GM21723 (cell line): ENCODE results near the gene LDLRAD3.

Source experiments
- ATAC-seq: cut with Tn5 transposase; IDR thresholded peaks from one replicate; pipeline ENCODE4 v1.9.1; 2021; ENCODE audit warnings: mild to moderate bottlenecking, moderate library complexity; ENCODE audit not compliant: unreplicated experiment

The LDLRAD3 gene

GRCh38 chr11:35927104-35927503 is 16.8 kb upstream of the LDLRAD3 start:
- no peak for ATAC-seq

- no peak for ATAC-seq
Observed at GRCh38 chr11:35927682-35928081, 16.2 kb upstream of the LDLRAD3 start.

GRCh38 chr11:35928688-35929395 is 15.0 kb upstream of the LDLRAD3 start:
- ATAC-seq: no peak

- ATAC-seq: no peak
Observed at GRCh38 chr11:35930466-35930865, 13.4 kb upstream of the LDLRAD3 start.

- ATAC-seq: no peak
Observed at GRCh38 chr11:35932121-35932520, 11.7 kb upstream of the LDLRAD3 start.

DNA sequence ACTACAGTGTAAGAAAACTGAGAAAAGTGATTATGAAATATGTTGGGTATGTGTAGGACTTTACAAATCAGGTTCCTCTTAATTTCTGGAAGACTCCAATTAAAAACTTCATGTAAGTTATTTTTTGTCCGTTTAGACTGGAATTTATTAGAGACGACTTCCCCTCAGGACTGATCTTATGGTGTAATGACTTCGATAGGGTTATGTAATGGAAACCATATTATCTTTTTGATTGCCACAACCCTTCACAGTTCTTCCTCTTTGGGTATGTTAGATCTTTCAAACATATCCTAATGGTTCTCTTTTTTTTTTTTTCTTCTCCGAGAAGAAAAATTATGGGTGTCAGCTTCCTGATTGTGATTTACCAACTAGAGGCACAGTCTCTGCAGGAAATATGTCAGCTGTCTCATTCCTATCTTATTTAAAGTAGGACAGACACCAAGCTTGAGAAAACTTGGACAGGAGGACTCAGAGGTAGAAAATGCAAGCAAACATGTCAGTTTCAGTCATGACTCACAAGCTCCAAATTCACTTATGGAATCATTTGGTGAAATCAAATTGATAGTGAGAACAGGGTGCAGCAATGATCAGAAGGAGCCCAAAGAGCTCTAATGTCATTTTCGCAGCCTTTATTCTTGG is 11.1 kb upstream of the LDLRAD3 start:
- ATAC-seq: no peak

- no peak for ATAC-seq
Observed at GRCh38 chr11:35933320-35933871, 10.5 kb upstream of the LDLRAD3 start.

DNA sequence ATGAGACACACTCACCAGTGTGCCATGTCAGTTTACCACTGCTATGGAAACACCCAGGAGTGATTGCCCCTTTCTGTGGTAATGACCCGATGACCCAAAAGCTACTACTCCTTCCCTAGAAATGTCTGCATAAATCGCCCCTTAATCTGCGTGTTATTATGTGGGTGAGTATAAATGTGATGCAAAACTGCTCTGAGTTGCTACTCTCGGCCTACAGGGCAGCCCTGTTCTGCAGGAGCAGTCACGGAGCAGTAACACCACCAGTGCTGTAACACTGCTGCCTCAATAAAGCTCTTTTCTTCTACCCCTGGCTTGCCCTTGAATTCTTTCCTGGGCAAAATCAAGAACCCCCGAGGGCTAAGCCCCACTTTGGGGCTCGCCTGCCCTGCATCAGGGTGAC is 9.6 kb upstream of the LDLRAD3 start:
- ATAC-seq: no peak

GRCh38 chr11:35934981-35935380 is 8.9 kb upstream of the LDLRAD3 start:
- ATAC-seq: no peak

- no peak for ATAC-seq
Observed at GRCh38 chr11:35935390-35935789, 8.5 kb upstream of the LDLRAD3 start.

DNA sequence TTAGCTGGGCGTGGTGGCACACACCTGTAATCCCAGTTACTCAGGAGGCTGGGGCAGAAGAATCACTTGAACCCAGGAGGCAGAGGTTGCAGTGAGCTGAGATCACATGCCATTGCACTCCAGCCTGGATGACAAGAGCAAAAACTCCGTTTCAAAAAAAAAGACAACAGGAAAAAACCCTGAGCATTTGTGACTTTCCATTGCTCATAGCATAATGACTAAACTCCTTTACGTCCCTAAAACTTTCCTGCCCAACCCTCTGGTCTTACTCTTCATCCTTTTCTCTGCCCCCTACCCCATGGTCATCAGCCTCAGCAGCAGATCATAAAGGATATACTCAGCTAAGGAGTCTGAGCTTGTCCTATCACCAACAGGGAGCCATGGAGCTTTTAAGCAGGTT is 6.8 kb upstream of the LDLRAD3 start:
- ATAC-seq: no peak

GRCh38 chr11:35937700-35938099 is 6.2 kb upstream of the LDLRAD3 start:
- ATAC-seq: no peak

GRCh38 chr11:35938231-35938630 is 5.6 kb upstream of the LDLRAD3 start:
- ATAC-seq: no peak

GRCh38 chr11:35943309-35943708 is 553 bp upstream of the LDLRAD3 start:
- no peak for ATAC-seq

DNA sequence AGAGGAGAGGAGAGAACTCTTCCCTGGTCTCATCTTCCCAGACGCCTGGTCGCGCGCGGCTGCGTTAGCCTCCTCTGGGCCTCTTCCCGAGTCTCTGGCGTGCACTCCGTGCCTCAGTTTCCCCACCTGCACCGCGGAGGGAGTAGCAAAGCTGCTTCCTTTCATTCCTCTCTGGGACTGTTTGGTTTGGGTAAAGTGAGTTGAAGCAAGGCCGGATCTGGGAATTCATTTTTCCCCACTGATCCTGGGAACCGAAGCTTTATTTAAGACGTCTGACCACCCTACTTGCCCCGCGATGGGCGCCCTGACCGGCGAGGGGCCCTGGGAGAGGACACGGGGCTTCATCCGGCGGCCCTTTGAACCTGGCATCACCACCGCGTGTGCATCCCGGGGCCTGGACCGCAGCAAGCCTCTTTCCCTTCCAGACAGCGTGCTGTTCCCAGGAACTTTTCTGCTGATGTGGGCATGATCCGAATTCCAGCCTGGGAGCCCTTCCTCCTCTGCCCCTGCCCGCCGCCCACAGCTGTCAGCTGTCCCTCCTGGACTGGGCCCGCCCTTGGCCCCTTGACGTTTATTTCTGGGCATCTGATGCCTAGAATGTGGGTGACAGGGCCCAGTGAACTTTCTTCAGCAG is 758 bp downstream of the LDLRAD3 start:
- ATAC-seq: no peak

DNA sequence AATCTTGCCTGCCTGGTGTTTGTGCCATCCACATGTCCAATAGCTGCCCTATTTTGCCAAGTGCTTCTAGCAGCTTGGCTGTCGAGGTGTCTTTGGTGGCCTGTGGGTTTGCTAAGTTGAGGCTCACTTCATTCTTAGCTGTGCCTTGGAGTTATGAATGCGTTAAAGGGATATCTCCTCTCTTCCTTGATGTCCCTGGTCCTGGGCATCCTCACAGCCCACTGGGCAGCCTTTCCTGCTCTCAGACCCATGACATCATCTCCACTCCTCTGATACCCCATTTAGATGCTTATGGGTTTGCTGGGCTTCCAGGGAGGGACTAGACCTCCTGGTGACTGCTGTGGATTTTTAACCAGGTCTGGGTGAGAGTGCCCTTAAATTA is 1.3 kb downstream of the LDLRAD3 start:
- no peak for ATAC-seq

DNA sequence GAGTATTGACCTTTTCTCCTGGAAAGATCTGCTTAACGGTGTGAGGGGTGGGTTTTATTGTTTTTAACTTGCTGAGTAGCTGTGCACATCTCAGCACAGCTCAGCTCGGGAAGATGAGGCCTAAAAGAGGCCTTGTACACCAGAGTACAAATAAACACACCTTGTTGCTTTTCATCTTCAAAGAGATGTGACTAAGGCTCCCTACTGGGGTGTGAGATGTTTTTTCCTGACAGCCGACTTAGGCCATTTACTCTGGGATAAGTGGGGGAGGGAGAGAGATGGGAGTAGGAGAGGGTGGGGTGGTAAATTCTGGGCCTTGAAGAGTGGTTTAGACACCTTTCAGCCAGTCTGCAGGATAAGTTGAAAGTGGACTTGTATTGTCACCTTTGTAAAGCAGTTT is 2.9 kb downstream of the LDLRAD3 start:
- ATAC-seq: no peak

GRCh38 chr11:35947437-35947836 is 3.6 kb downstream of the LDLRAD3 start:
- ATAC-seq: no peak

DNA sequence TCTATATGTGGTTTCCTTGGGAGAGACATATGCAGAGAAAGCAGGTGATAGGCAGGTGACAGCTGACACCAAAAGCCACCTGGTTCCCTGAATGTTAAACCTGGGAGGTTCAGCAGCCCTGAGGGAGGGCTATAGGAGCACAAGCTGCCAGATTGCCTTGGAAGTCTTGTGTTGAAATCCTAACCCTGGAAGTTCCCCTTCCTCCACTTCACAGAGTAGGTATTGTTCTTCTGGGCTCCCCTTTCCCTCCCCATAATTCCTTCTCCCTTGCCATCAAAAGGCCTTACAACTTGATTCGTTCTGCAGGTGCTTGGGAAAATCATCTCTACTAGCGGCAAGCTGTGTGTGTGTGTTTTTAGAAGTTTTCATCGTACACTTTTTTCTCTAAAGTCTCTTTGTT is 5.4 kb downstream of the LDLRAD3 start:
- no peak for ATAC-seq

- ATAC-seq: no peak
Observed at GRCh38 chr11:35950082-35950481, 6.2 kb downstream of the LDLRAD3 start.

GRCh38 chr11:35951680-35952079 is 7.8 kb downstream of the LDLRAD3 start:
- no peak for ATAC-seq
